HG03025 (cell line): ENCODE data around the gene NFU1.
"Not testable (repeated sequence)": the region's sequence is repeated elsewhere in the genome, so short reads cannot be mapped to it uniquely, and the experiment has no call there.

Source experiments
- ATAC-seq: cut with Tn5 transposase; IDR thresholded peaks from one replicate; pipeline ENCODE4 v1.9.1; 2021; ENCODE audit warnings: mild to moderate bottlenecking, moderate library complexity; ENCODE audit not compliant: unreplicated experiment, low FRiP score

NFU1 gene

GRCh38 chr2:69354976-69355375 is 82.3 kb downstream of the NFU1 start:
- not testable (repeated sequence) for ATAC-seq

- no peak for ATAC-seq
These were observed 83.9 kb downstream of the NFU1 start for GRCh38 chr2:69353360-69353759.

GRCh38 chr2:69348781-69349180 is 88.5 kb downstream of the NFU1 start:
- ATAC-seq: no peak
